HepG2 (cell line): ENCODE measurements around the gene CACNA1C. TPM values are rescaled to one million over a fixed set of nuclear protein-coding genes. Genes with fewer than 3 reads are reported as not detected.

Source experiments
- MAX ChIP-seq: IDR thresholded peaks from 2 replicates; pipeline ENCODE4 v1.6.1; 2012; ENCODE audit warnings: inconsistent platforms
- MTA3 ChIP-seq: sonication (generic); formaldehyde crosslinking; IDR thresholded peaks from 2 replicates; pipeline ENCODE4 v1.4.0; 2020; ENCODE audit warnings: missing genetic modification reagents
- MXD3 ChIP-seq: IDR thresholded peaks from 2 replicates; pipeline ENCODE4 v1.6.1; 2016; ENCODE audit warnings: mild to moderate bottlenecking, missing biosample characterization, missing genetic modification reagents
- NBN ChIP-seq: fragments of 450-650 bp; conservative IDR thresholded peaks from 2 replicates; pipeline ENCODE4 v1.6.1; 2017
- TFE3 ChIP-seq: IDR thresholded peaks from 2 replicates; pipeline ENCODE4 v1.6.1; 2016
- ZBTB40 ChIP-seq, 2 experiments: fragments of 450-650 bp in 1 of 2; sonication (generic) in 1 of 2; formaldehyde crosslinking in 1 of 2; IDR thresholded peaks; 2 replicates each; pipeline versions ENCODE4 v1.6.1 to v1.8.0; 2016 to 2022; ENCODE audit warnings: antibody characterized with exemption in 1 of 2, mild to moderate bottlenecking in 1 of 2, missing genetic modification reagents in 1 of 2
- ZFP62 ChIP-seq: sonication (generic); formaldehyde crosslinking; IDR thresholded peaks from 2 replicates; pipeline ENCODE4 v1.4.0; 2020; ENCODE audit warnings: missing genetic modification reagents
- ZFP91 ChIP-seq: sonication (generic); formaldehyde crosslinking; IDR thresholded peaks from 2 replicates; pipeline ENCODE4 v1.9.0; 2022; ENCODE audit warnings: missing genetic modification reagents, mild to moderate bottlenecking, borderline replicate concordance
- ZKSCAN1 ChIP-seq: fragments of 150-350 bp; IDR thresholded peaks from 2 replicates; pipeline ENCODE4 v1.6.1; 2014; ENCODE audit warnings: low read length
- ZNF326 ChIP-seq: sonication (generic); formaldehyde crosslinking; IDR thresholded peaks from 2 replicates; pipeline ENCODE4 v1.4.0; 2020; ENCODE audit warnings: missing genetic modification reagents, borderline replicate concordance
- ZNF329 ChIP-seq: sonication (generic); formaldehyde crosslinking; IDR thresholded peaks from 2 replicates; pipeline ENCODE4 v1.9.0; 2021; ENCODE audit warnings: low read depth, mild to moderate bottlenecking, missing genetic modification reagents
- polyA plus RNA-seq, 8 experiments: library from polyadenylated mRNA; depleted of rRNA in 3 of 8; stranded (reverse) in 7 of 8; unstranded in 1 of 8; fragments of >200 nt; fragmentation: Illumina TruSeq in 4 of 8; extraction: Trizol in 4 of 8; gene quantifications; 2 replicates each; pipeline versions ENCODE4 v1.2.1 to v1.2.3, GENCODE V29; 2011 to 2016; ENCODE audit warnings: low read depth in 4 of 8, missing spikeins in 1 of 8, mixed read lengths in 1 of 8; ENCODE audit not compliant: insufficient read depth in 1 of 8
- total RNA-seq, 5 experiments: library from RNA; depleted of rRNA; stranded (reverse); fragments of >200 nt; fragmentation: Illumina TruSeq; extraction: Trizol; gene quantifications; 2 replicates each; pipeline ENCODE4 v1.2.3, GENCODE V29; 2016; ENCODE audit warnings: low read depth in 1 of 5

CACNA1C gene
- total and polyA plus RNA-seq, 2 of the 13 experiments (the other 11 are each of a cell fraction or from before 2014, with no cell fraction given) = not detected

- TF ChIP-seq ZNF326 (CRISPR knock-in tag) (no peak), NBN (no peak), TFE3 (CRISPR knock-in tag) (0 out of 2 replicates have a peak, but pooled peaks have one; percentile 17), ZKSCAN1 (no peak), MXD3 (CRISPR knock-in tag) (peak; percentile 62; the same call in 1 of the 2 replicates), MTA3 (CRISPR knock-in tag) (no peak), ZFP62 (CRISPR knock-in tag) (no peak), ZBTB40 (IDR thresholded peaks at IDR 0.05) (no peak), ZBTB40 (CRISPR knock-in tag; IDR thresholded peaks at IDR 0.05) (no peak), ZFP91 (CRISPR knock-in tag) (peak; percentile 48; the same call in 1 of the 2 replicates), ZNF329 (CRISPR knock-in tag) (no peak), MAX (peak; percentile 92)
These were observed 18.0 kb upstream of the CACNA1C start (continued) for GRCh38 chr12:2034633-2035430.
